Heart left ventricle (tissue), 16 donors: Measurements from ENCODE around the gene SNX21. TPM values are rescaled to one million over a fixed set of nuclear protein-coding genes. Genes with fewer than 3 reads are reported as not detected.

Experiments used
- ATAC-seq, 4 donors: fragments of 200-7000 bp; cut with Tn5 transposase; one replicate each; pipeline ENCODE4 v1.9.1; 2020 to 2022; ENCODE audit warnings: moderate library complexity in 4 of 4, mild to moderate bottlenecking in 3 of 4, moderate number of reproducible peaks in 1 of 4
- DNase-seq, 5 donors: peaks; one replicate each; pipeline ENCODE4 v3.0.0-alpha.2; 2020
- H3K27ac ChIP-seq, 12 donors: fragments of 200-600 bp; sonication (generic) in 4 of 12; one replicate each; pipeline versions ENCODE4 v1.5.0 to v1.8.0; 2016 to 2022; ENCODE audit warnings: mild to moderate bottlenecking in 2 of 12
- H3K27me3 ChIP-seq, 9 donors: fragments of 200-600 bp; sonication (generic) in 2 of 9; one replicate each; pipeline versions ENCODE4 v1.5.1 to v1.8.0; 2016 to 2022; ENCODE audit warnings: mild to moderate bottlenecking in 3 of 9
- H3K36me3 ChIP-seq, 9 donors: fragments of 200-600 bp; sonication (generic) in 2 of 9; one replicate each; pipeline versions ENCODE4 v1.5.0 to v1.8.0; 2018 to 2022; ENCODE audit warnings: mild to moderate bottlenecking in 2 of 9
- H3K4me1 ChIP-seq, 12 donors: fragments of 200-600 bp; sonication (generic) in 4 of 12; one replicate each; pipeline versions ENCODE4 v1.5.0 to v1.8.0; 2016 to 2022; ENCODE audit warnings: mild to moderate bottlenecking in 3 of 12
- H3K4me3 ChIP-seq, 12 donors: fragments of 200-600 bp; sonication (generic) in 4 of 12; one replicate each; pipeline versions ENCODE4 v1.5.0 to v1.8.0; 2017 to 2022; ENCODE audit warnings: mild to moderate bottlenecking in 9 of 12, moderate library complexity in 4 of 12
- H3K9me3 ChIP-seq, 12 donors: fragments of 200-600 bp; sonication (generic) in 4 of 12; one replicate each; pipeline versions ENCODE4 v1.5.0 to v1.8.0; 2016 to 2022; ENCODE audit warnings: mild to moderate bottlenecking in 1 of 12
- CTCF ChIP-seq, 12 donors: fragments of 200-600 bp; sonication (generic) in 4 of 12; IDR thresholded peaks; one replicate each; pipeline versions ENCODE4 v1.5.0 to v1.8.0; 2018 to 2022; ENCODE audit warnings: antibody characterized with exemption in 12 of 12, mild to moderate bottlenecking in 5 of 12
- POLR2A ChIP-seq, 2 donors: fragments of 450-650 bp; IDR thresholded peaks; one replicate each; pipeline ENCODE4 v1.6.1; 2017; ENCODE audit warnings: antibody characterized with exemption in 2 of 2, mild to moderate bottlenecking in 2 of 2, moderate library complexity in 2 of 2
- WGBS, 4 donors: extraction: QIAGEN DNeasy Blood & Tissue Kit in 2 of 4; methylation state at CpG; one replicate each; pipeline versions ENCODE4 v1.1.5 to v1.1.7; 2013 to 2018; 5-methylcytosine and 5-hydroxymethylcytosine counted together
- intact Hi-C, 10 donors: fragments of 100-400 bp; cut with DNase I; formaldehyde crosslinking; loops; one replicate each; pipeline versions ENCODE4 v1.11.1 to v1.14.2; 2022
- polyA plus RNA-seq, 2 donors: library from polyadenylated mRNA; stranded (reverse); fragments of 200-250 nt; gene quantifications; one replicate each; pipeline ENCODE4 v1.2.3, GENCODE V29; 2013
- total RNA-seq, 9 donors: library from RNA; depleted of rRNA in 2 of 9; stranded (reverse); fragments of >200 nt in 2 of 9; fragmentation: NEBNext Ultra II Directional in 3 of 9; extraction: Animal tissue kit (Norgen Biotek cat#: 25700) in 3 of 9; gene quantifications; one replicate each; pipeline versions ENCODE4 v1.1.0 to v1.2.4, GENCODE V29; 2016 to 2023
- donor health status: ischemic (EF 13 %, LVEDD 7.1; RV severe dilation, severe dysfunction).
- donor health status: healthy with polysubstance abuse.
- donor health status: DM: no; HTN: yes; CAD: no.
- donor health status: DM: no; HTN: no; CAD: no.
- donor health status: ischemic (EF 25% LVEDD 6.9; RV normal size, moderate dysfunction).
- donor health status: ischemic (EF 25% LVEDD 5.7; RV mildly dilated, moderate dysfunction).
- donor health status: healthy.
- donor health status: DM: yes; HTN: yes; CAD: no.
- donor health status: ischemic (EF 35%, LVEDD 5.7; RV mildly dilated, moderate dysfunction).
- donor health status: nonischemic (EF 11% LVEDD 7.7; RV severe dilation, severe dysfunction).
- donor health status: DM: yes; HTN: yes; CAD: no.
- donor health status: PGD.
- donor health status: ischemic (EF 29% LVEDD 5.4; RV normal size, mild dysfunction).
- donor health status: nonischemic (EF 23%, LVEDD 6.1; RV moderate dilation, normal function).

The SNX21 gene
- total and polyA plus RNA-seq, 11 donors = 13.7 to 45.6 (median 18.9) TPM

DNA sequence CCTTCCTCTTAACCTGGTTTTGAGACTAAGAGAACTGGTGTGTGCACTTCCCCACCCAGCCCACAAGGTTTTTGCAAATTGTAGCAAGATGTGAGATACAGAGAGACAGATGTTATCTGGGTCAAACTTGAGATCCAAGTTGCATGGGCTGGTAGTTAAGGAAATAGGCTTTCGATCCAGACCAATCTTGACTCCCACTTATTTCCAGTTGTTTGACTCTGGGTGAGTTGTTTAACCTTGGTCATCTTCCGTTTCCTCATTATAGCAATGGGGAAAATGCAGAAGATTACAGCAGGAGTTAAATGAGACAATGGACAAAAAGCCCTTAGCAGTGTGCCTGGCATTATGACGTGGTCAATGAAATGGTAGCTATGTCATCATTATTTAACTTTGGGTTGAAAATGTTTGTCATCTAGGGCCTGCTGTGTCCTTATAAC lies 1.7 kb downstream of the SNX21 start:
- Histone ChIP-seq H3K27ac (peak overlapping the region in 10 of 12 donors; percentile 91 to 99 (median 95)), H3K9me3 (no peaks in the 10 kb centered on the region), H3K36me3 (peaks cover 0 to 38% (median 21%) of the 10 kb centered on the region in 9 donors), H3K27me3 (no peaks in the 10 kb centered on the region), H3K4me1 (peaks cover 0 to 51% (median 34%) of the 10 kb centered on the region in 12 donors), H3K4me3 (peak overlapping the region in 9 of 12 donors; percentile 63 to 90 (median 79))
- 56 to 66% (median 58%) methylated on average over 3 of the region's 3 CpGs for WGBS, 4 donors
- intact Hi-C loops = loop anchor here in 3 of 10 donors (2.0 to 10.0 kb wide), 2 partner anchors 55 to 99 kb away; partner anchors contain the start of genes PCIF1 (in 2 of the 3), CTSA (in 1 of the 3) and NEURL2 (in 1 of the 3)
- ATAC-seq (no peak), DNase-seq (no peak)
- TF ChIP-seq POLR2A (IDR thresholded peaks at IDR 0.05) (no peak), CTCF (IDR thresholded peaks at IDR 0.05) (no peak)

GRCh38 chr20:45835825-45836224 lies 2.2 kb downstream of the SNX21 start:
- WGBS, 4 donors = 77 to 82% (median 81%) methylated on average over 5 of the region's 5 CpGs
- Histone ChIP-seq H3K9me3 (no peaks in the 10 kb centered on the region), H3K36me3 (peaks cover 0 to 43% (median 24%) of the 10 kb centered on the region in 9 donors), H3K4me3 (peak overlapping the region in 9 of 12 donors; percentile 63 to 90 (median 79)), H3K27me3 (no peaks in the 10 kb centered on the region), H3K27ac (peak overlapping the region in 10 of 12 donors; percentile 91 to 99 (median 95)), H3K4me1 (peaks cover 0 to 51% (median 34%) of the 10 kb centered on the region in 12 donors)
- TF ChIP-seq POLR2A (IDR thresholded peaks at IDR 0.05) (peak in 1 of 2 donors; percentile 16), CTCF (IDR thresholded peaks at IDR 0.05) (no peak)
- DNase-seq (peak in 2 of 5 donors; percentile 74 to 76), ATAC-seq (peak; percentile 19 to 55 (median 37))
- intact Hi-C loops = loop anchor here in 3 of 10 donors (2.0 to 10.0 kb wide), 2 partner anchors 55 to 99 kb away; partner anchors contain the start of genes PCIF1 (in 2 of the 3), CTSA (in 1 of the 3) and NEURL2 (in 1 of the 3)

DNA sequence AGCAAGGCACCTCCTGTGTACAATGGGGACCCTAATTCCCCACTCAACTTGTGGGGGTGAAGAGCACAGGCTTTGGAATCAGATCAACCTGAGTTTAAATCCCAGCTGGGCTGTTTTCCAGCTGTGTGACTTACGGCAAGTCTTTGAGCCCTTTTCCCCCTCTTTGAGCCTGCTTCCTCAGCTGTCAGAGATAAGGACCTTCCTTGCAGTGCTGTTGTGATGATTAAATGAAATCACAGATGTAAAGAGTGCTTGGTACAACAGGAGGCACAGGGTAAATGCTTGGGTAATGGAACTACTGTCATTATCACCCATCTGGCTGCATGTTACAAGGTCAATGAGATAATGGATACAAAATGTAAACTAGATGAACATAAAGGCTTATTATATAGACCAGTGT lies 3.2 kb downstream of the SNX21 start:
- no peaks in the 10 kb centered on the region for H3K9me3 ChIP-seq
- H3K27me3 ChIP-seq = no peaks in the 10 kb centered on the region
- H3K4me3 ChIP-seq = peak overlapping the region in 1 of 12 donors; percentile 12
- H3K4me1 ChIP-seq = peaks cover 0 to 50% (median 38%) of the 10 kb centered on the region in 12 donors
- intact Hi-C loops = loop anchor here in 2 of 10 donors (10.0 kb wide), 1 partner anchor 98 kb away; the partner anchor contains the start of gene PCIF1 (in 2 of the 2)
- ATAC-seq (no peak), DNase-seq (no peak)
- peaks cover 0 to 53% (median 34%) of the 10 kb centered on the region in 9 donors for H3K36me3 ChIP-seq
- peak overlapping the region in 5 of 12 donors; percentile 12 to 99 (median 37) for H3K27ac ChIP-seq
- TF ChIP-seq POLR2A (IDR thresholded peaks at IDR 0.05) (no peak), CTCF (IDR thresholded peaks at IDR 0.05) (no peak)
- WGBS, 4 donors = 2 to 25% (median 13%) methylated on average over 1 of the region's 1 CpG

- peaks cover 0 to 92% (median 72%) of the 10 kb centered on the region in 9 donors for H3K36me3 ChIP-seq
- no peaks in the 10 kb centered on the region for H3K27me3 ChIP-seq
- H3K4me1 ChIP-seq = peaks cover 0 to 42% (median 30%) of the 10 kb centered on the region in 12 donors
- 90 to 94% (median 92%) methylated on average over 15 to 25 of the region's 25 CpGs for WGBS, 4 donors
- H3K9me3 ChIP-seq = no peaks in the 10 kb centered on the region
- peak overlapping the region in 2 of 12 donors; percentile 11 to 66 for H3K27ac ChIP-seq
- DNase-seq (no peak), ATAC-seq (peak in 1 of 4 donors; percentile 24)
- TF ChIP-seq POLR2A (IDR thresholded peaks at IDR 0.05) = no peak
- no peak for TF ChIP-seq CTCF (IDR thresholded peaks at IDR 0.05)
- H3K4me3 ChIP-seq = no peak overlapping the region
- intact Hi-C loops = no loop called here
Observed at GRCh38 chr20:45840700-45841198, 7.2 kb downstream of the SNX21 start.
